Stimulated activated CD4-positive, alpha-beta T cell treated with anti-CD3 and anti-CD28 coated beads, Interleukin-1b, Interleukin-23, amount 100 ng/mL, for 1 hour (primary cell): ENCODE measurements around the gene SLC12A1.

Experiments
- DNase-seq, 2 donors: peaks; one replicate each; pipeline ENCODE4 v3.0.0-alpha.2; 2020; ENCODE audit warnings: low read depth in 2 of 2

Gene SLC12A1

GRCh38 chr15:48205981-48206380 is at the start of gene SLC12A1:
Gene SLC12A1 (plus strand): TSS chr15:48206302. CDS start chr15:48207720, 1,418 bp downstream.
- DNase-seq, result no peak

GRCh38 chr15:48168616-48169015 is 37.5 kb upstream of the SLC12A1 start:
- no peak for DNase-seq

DNA sequence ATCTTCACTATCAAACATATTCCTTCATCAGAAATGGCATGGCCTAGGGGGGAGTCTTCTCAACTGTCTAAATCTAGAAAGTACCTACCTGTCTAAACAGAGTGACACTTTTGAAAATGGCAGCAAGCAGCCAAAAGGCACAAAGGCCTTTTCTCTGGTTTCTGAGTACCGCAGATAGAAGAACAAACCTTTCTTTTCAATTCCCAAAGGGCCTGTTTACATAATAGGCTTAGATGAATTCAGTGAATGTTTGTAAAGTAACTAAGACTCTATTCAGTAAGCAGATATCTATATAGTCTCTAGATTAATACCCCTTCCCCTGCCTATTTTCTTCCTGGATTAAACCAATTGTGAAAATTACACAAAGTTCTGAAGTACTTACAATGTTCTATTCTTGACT is 35.1 kb upstream of the SLC12A1 start:
- DNase-seq, result no peak

DNA sequence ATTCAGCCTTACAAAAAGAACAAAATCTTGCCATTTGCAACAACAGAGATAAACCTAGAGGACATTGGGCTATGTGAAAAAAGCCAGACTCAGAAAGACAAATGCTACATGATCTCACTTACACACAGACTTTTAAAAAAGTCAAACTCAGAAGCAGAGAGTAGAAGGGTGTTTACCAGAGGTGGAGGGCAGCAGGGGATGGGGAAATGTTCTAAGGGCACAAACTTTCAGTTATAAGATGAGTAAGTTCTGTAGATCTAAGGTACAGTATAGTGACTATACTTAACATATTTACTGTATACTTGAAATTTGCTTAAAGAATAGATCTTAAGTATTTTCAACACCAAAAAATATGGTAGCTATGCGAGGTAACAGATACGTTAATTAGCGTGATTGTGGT is 31.0 kb upstream of the SLC12A1 start:
- no peak for DNase-seq

DNA sequence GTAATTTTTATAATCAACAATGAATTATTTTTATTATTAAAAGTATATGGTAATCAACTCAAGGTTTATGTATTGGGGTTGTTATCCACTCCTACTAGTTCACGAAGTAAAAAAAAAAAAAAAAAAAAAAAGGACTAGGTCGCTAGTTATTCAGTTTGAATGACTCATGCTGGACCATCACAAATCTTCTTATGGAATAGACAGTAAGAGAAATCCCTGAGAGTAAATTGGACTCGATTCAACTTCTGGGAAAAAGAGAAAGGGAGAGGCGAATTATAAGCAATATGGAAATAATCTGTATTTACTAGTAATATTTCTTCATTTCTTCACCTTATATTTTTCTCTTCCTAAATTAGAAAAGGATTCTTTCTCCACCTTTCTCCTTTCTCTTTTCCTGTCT is 30.0 kb upstream of the SLC12A1 start:
- no peak for DNase-seq

DNA sequence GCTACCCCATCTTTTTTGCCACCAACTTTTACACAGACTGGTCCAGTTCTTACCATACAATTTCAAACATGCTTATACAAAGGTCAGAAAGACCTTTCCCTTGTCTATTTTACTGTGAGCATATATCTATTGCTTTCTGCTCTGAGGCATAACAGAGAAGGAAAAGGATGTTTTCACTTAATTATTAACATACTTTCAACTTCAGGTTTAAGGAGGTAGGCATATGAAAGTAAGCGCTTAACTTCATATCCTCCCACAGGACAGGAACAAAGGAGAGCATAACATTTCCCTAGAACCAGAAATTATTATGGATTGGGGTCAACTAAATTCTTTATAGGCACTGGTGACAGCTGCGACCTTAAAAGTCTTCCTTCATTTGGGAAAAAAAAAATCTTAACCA is 29.1 kb upstream of the SLC12A1 start:
- no peak for DNase-seq

DNA sequence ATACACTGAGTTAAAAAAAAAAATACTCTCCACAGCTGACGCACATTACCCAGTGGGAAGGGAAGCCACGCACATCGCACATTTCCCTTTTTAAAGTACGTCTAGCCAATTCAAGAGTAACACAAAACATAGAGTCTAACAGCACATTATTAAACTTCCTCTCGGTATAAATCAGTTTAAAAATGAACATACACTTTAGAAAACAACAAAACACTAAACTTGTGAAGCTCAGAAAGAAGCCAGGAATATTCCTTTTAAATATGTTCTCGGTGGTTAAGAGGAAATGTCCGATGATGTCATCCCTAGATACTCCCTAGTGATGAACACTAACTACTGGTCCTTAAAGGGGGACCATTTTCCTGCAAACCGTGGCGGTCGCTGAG is 28.7 kb upstream of the SLC12A1 start:
- no peak for DNase-seq

GRCh38 chr15:48177766-48178647 is 28.1 kb upstream of the SLC12A1 start, which contains the start of gene MYEF2:
Gene MYEF2 (minus strand): TSS chr15:48178295. CDS start chr15:48178237, 58 bp downstream.
- DNase-seq, result peak; percentile 14 to 27

DNA sequence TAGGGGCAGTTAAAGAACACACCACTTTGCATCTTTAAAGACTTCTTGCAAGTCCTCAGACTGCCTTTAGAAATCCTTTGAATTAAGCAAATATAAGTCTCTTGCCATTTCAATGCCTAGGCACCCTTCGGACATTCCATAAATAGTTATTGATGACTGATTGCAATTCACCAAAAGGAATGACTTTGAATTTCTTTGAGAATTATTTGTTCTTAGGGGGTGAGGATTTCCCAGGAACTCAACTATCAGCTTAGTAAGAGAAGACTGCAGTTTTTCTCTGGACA is 27.5 kb upstream of the SLC12A1 start:
- DNase-seq, result no peak

DNA sequence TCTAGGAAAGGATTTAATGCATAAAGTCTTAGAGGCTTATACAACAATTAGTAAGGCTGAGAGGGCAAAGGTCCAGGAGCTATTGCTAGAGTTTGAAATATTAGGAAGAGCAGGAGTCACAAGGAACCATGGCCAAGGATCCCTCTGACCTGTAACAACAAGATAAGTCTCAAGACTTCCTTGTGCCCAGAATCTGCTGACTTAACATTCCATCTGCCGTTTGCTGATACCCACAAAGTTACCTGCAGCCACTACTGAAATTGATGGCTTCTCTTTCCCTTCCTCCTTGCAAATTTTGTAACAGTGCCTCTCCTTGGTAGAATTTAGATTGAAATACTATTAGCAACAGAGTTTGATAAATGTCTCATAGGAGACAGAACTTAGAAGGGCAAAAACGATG is 23.4 kb upstream of the SLC12A1 start:
- DNase-seq, result no peak

DNA sequence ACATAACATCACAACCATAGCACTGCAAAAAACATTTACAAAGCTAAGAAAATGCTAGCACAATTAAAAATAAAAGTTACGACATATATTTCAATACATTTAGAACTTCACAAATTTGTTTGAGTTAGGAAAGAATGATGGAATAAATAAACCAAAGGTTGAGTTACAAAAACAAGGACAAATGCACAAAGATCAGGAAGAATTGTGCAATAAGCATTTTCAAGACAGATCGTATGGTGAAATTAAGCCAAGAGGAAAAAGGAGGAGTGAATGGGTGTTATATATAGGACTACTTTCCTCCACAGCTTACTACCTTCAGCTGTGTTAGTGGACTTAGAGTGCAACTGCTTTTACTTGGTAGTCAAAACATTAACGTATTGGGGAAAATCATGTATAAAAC is 20.6 kb upstream of the SLC12A1 start:
- no peak for DNase-seq

- DNase-seq, result no peak
Observed at GRCh38 chr15:48186271-48186670, 19.8 kb upstream of the SLC12A1 start.

DNA sequence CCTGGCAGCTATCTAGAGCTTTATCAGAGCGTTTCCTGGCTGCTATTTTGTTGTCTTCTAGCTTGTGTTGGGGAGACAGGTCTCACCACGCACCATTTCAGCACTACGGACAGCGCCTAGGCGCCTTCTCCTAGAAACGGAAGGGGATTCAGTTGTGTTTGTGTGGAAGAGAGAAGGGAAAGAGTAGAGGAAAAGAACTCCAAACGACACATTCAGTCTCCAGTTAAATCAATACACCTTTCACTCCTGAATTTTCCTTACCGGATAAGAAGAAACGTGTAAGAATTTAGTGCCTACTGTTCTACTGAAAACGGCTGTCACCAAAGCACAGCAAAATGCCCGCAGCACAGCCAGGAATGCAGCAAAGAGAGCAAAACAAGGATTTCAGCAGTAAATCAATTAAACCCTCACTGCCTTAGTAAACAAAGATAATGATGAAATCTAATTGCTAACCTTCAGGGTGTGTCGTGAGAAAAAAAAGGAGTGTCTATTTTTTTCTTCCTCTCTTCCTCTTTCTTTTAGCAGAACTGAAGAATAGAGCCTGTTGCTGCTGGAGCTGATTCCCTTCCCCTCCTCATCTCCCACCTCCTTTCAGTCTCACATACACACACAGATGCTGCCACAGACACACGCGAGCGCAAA is 15.0 kb upstream of the SLC12A1 start:
- no peak for DNase-seq

- DNase-seq, result no peak
Observed at GRCh38 chr15:48191574-48192225, 14.4 kb upstream of the SLC12A1 start, which contains the start of gene CTXN2. Gene CTXN2 (plus strand): TSS chr15:48191665. CDS start chr15:48201301, 9,636 bp downstream.

GRCh38 chr15:48202068-48202467 is 4.0 kb upstream of the SLC12A1 start:
- DNase-seq, result no peak

DNA sequence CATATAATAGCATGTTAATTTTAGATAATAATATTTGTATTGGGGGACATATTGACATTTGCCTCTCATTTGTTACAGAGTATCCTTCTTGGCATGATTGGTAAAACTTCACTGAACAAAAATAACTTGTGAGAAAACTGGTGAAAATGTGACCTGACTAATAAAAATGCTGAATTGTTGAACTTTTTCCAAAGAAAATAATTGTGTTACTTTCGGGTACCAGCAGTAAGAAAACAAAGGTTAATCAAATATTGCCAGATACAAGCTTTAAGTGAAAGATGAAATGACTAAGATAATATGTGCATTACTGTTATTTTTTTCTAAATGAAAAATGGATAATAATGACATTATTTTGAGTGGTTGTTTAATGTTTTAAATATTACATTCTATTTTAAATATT is 15.2 kb downstream of the SLC12A1 start:
- no peak for DNase-seq

DNA sequence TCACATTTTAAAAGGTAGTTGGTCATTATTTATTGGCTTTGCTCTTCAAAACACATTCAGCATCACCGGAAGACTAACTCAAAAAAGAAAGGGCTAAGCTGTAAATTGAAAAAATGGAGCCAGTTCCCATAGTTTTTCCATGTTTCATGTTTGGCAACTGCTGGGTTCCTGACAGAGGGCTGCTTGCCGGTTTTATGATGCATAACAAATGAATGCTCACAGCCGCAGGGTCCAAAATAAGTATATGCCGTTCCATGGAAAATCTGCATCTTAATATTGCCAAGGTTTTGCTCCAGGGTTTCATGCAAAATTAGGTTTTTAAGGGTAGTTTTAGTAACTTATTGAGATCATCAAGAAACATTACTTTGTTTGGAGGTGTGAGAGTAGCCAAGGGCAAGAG is 15.8 kb downstream of the SLC12A1 start:
- no peak for DNase-seq

- no peak for DNase-seq
Observed at GRCh38 chr15:48222627-48223026, 16.5 kb downstream of the SLC12A1 start.

GRCh38 chr15:48225771-48226170 is 19.7 kb downstream of the SLC12A1 start:
- no peak for DNase-seq

DNA sequence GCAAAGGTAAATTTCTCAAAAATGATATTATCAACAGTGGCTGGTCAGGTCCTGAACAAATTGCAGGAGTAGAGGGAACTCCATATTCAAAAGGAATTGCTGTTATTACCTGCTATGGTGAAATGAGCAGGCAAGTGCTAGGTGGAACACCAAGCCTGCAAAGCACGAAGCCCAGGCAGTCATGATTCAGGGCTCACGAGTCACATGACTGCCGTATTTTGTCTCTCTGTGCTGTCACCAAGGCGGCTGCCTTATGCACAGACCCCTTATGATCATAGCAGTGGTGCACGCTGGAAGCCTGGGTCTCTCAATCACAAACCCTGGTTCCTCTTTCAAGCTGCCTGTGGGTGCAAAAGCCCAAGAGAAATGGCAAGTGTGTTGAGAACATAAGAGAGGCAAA is 24.4 kb downstream of the SLC12A1 start:
- DNase-seq, result no peak

- DNase-seq, result no peak
Observed at GRCh38 chr15:48233246-48233645, 27.1 kb downstream of the SLC12A1 start.

GRCh38 chr15:48239334-48239733 is 33.2 kb downstream of the SLC12A1 start:
- no peak for DNase-seq

- no peak for DNase-seq
Observed at GRCh38 chr15:48242015-48242414, 35.9 kb downstream of the SLC12A1 start.
